HG03196 (cell line): ENCODE data around the gene PXYLP1.

Source experiments
- ATAC-seq: cut with Tn5 transposase; IDR thresholded peaks from one replicate; pipeline ENCODE4 v1.9.1; 2021; ENCODE audit not compliant: unreplicated experiment

Gene PXYLP1

GRCh38 chr3:141271279-141272030 lies 39.8 kb downstream of the PXYLP1 start:
- ATAC-seq: no peak

- ATAC-seq: no peak
Observed at GRCh38 chr3:141272906-141273662, 41.5 kb downstream of the PXYLP1 start.

GRCh38 chr3:141273700-141274410 lies 42.2 kb downstream of the PXYLP1 start:
- no peak for ATAC-seq

GRCh38 chr3:141274411-141275031 lies 42.9 kb downstream of the PXYLP1 start:
- no peak for ATAC-seq

GRCh38 chr3:141275032-141275422 lies 43.4 kb downstream of the PXYLP1 start:
- ATAC-seq: no peak

GRCh38 chr3:141275511-141275910 lies 43.9 kb downstream of the PXYLP1 start:
- no peak for ATAC-seq

- ATAC-seq: no peak
Observed at GRCh38 chr3:141275973-141276372, 44.3 kb downstream of the PXYLP1 start.

- no peak for ATAC-seq
Observed at GRCh38 chr3:141276398-141276797, 44.8 kb downstream of the PXYLP1 start.

- no peak for ATAC-seq
Observed at GRCh38 chr3:141277451-141277850, 45.8 kb downstream of the PXYLP1 start.

- no peak for ATAC-seq
Observed at GRCh38 chr3:141278196-141279076, 46.8 kb downstream of the PXYLP1 start.

GRCh38 chr3:141279077-141279967 lies 47.7 kb downstream of the PXYLP1 start:
- ATAC-seq: no peak

- ATAC-seq: no peak
Observed at GRCh38 chr3:141280086-141280485, 48.5 kb downstream of the PXYLP1 start.

- ATAC-seq: no peak
Observed at GRCh38 chr3:141280690-141281089, 49.1 kb downstream of the PXYLP1 start.

GRCh38 chr3:141285570-141285969 lies 53.9 kb downstream of the PXYLP1 start:
- no peak for ATAC-seq

GRCh38 chr3:141286856-141287255 lies 55.2 kb downstream of the PXYLP1 start:
- ATAC-seq: no peak

GRCh38 chr3:141287326-141287725 lies 55.7 kb downstream of the PXYLP1 start:
- no peak for ATAC-seq

GRCh38 chr3:141288336-141288990 lies 56.8 kb downstream of the PXYLP1 start:
- ATAC-seq: no peak

- no peak for ATAC-seq
Observed at GRCh38 chr3:141289228-141289772, 57.7 kb downstream of the PXYLP1 start.
